Measurements from ENCODE around the gene KLHL29.

The KLHL29 gene

GRCh38 chr2:23550553-23550952 is 165.6 kb downstream of the KLHL29 start:
- no peak for DNase-seq (ENCODE audit: low read depth)

- DNase-seq (ENCODE audit: low read depth): no peak
Observed at GRCh38 chr2:23551875-23552274, 166.9 kb downstream of the KLHL29 start.

GRCh38 chr2:23553561-23553960 is 168.6 kb downstream of the KLHL29 start:
- DNase-seq (ENCODE audit: low read depth): no peak

GRCh38 chr2:23554054-23554697 is 169.2 kb downstream of the KLHL29 start:
- no peak for DNase-seq (ENCODE audit: low read depth)

- no peak for DNase-seq (ENCODE audit: low read depth)
Observed at GRCh38 chr2:23555944-23556343, 171.0 kb downstream of the KLHL29 start.

- DNase-seq (ENCODE audit: low read depth): no peak
Observed at GRCh38 chr2:23556929-23557328, 171.9 kb downstream of the KLHL29 start.

- no peak for DNase-seq (ENCODE audit: low read depth)
Observed at GRCh38 chr2:23557455-23557854, 172.5 kb downstream of the KLHL29 start.

- no peak for DNase-seq (ENCODE audit: low read depth)
Observed at GRCh38 chr2:23559561-23560239, 174.7 kb downstream of the KLHL29 start.

GRCh38 chr2:23561088-23561487 is 176.1 kb downstream of the KLHL29 start:
- no peak for DNase-seq (ENCODE audit: low read depth)

- DNase-seq (ENCODE audit: low read depth): no peak
Observed at GRCh38 chr2:23561544-23561943, 176.6 kb downstream of the KLHL29 start.

- DNase-seq (ENCODE audit: low read depth): no peak
Observed at GRCh38 chr2:23562143-23562542, 177.2 kb downstream of the KLHL29 start.

- DNase-seq (ENCODE audit: low read depth): no peak
Observed at GRCh38 chr2:23563151-23563550, 178.2 kb downstream of the KLHL29 start.

- no peak for DNase-seq (ENCODE audit: low read depth)
Observed at GRCh38 chr2:23563673-23564614, 179.0 kb downstream of the KLHL29 start.

- no peak for DNase-seq (ENCODE audit: low read depth)
Observed at GRCh38 chr2:23564615-23564960, 179.6 kb downstream of the KLHL29 start.

GRCh38 chr2:23565374-23565773 is 180.4 kb downstream of the KLHL29 start:
- no peak for DNase-seq (ENCODE audit: low read depth)

- no peak for DNase-seq (ENCODE audit: low read depth)
Observed at GRCh38 chr2:23565814-23566213, 180.8 kb downstream of the KLHL29 start.

- no peak for DNase-seq (ENCODE audit: low read depth)
Observed at GRCh38 chr2:23566241-23567142, 181.5 kb downstream of the KLHL29 start.

- DNase-seq (ENCODE audit: low read depth): no peak
Observed at GRCh38 chr2:23567161-23567756, 182.3 kb downstream of the KLHL29 start.

- DNase-seq (ENCODE audit: low read depth): no peak
Observed at GRCh38 chr2:23568211-23568610, 183.2 kb downstream of the KLHL29 start.

- no peak for DNase-seq (ENCODE audit: low read depth)
Observed at GRCh38 chr2:23568626-23569190, 183.7 kb downstream of the KLHL29 start.

GRCh38 chr2:23569761-23570365 is 184.9 kb downstream of the KLHL29 start:
- no peak for DNase-seq (ENCODE audit: low read depth)

All from T-helper 22 cell (primary cell).